Endodermal cell (in vitro differentiated cells): ENCODE data around the gene RS1. TPM values are rescaled to one million over a fixed set of nuclear protein-coding genes. Genes with fewer than 3 reads are reported as not detected.

Experiments
- DNase-seq: peaks from one replicate; pipeline ENCODE4 v3.0.0-alpha.2; 2017
- H3K27ac ChIP-seq: 2 replicates; pipeline ENCODE4 v1.5.1; 2013; ENCODE audit warnings: mild to moderate bottlenecking, low read depth, low read length, moderate library complexity
- H3K27me3 ChIP-seq: 2 replicates; pipeline ENCODE4 v1.6.1; 2013; ENCODE audit warnings: mild to moderate bottlenecking, low read length, moderate library complexity; ENCODE audit not compliant: insufficient read depth, control insufficient read depth, poor library complexity, severe bottlenecking
- H3K36me3 ChIP-seq: 2 replicates; pipeline ENCODE4 v1.7.0; 2013; ENCODE audit warnings: mild to moderate bottlenecking, low read length, moderate library complexity; ENCODE audit not compliant: control insufficient read depth, insufficient read depth
- H3K4me1 ChIP-seq: one replicate; pipeline ENCODE4 v1.7.0; 2013; ENCODE audit warnings: low read length; ENCODE audit not compliant: control insufficient read depth, insufficient read depth
- H3K4me3 ChIP-seq: 2 replicates; pipeline ENCODE4 v1.5.1; 2013; ENCODE audit warnings: mild to moderate bottlenecking, low read length, moderate library complexity
- H3K9ac ChIP-seq: 2 replicates; pipeline ENCODE4 v1.6.1; 2013; ENCODE audit warnings: mild to moderate bottlenecking, low read length, moderate library complexity; ENCODE audit not compliant: poor library complexity, severe bottlenecking; ENCODE audit errors: extremely low read depth
- H3K9me3 ChIP-seq: 2 replicates; pipeline ENCODE4 v1.6.1; 2013; ENCODE audit warnings: mild to moderate bottlenecking, low read length, moderate library complexity; ENCODE audit not compliant: control insufficient read depth
- H3K27ac Mint-ChIP-seq: 2 replicates; pipeline ENCODE4 v1.8.0; 2020; ENCODE audit warnings: mixed read lengths
- H3K27me3 Mint-ChIP-seq: 2 replicates; pipeline ENCODE4 v1.8.0; 2021; ENCODE audit warnings: mild to moderate bottlenecking, mixed read lengths; ENCODE audit not compliant: insufficient read depth
- H3K36me3 Mint-ChIP-seq: 2 replicates; pipeline ENCODE4 v1.8.0; 2020; ENCODE audit warnings: low read depth, mixed read lengths
- H3K4me1 Mint-ChIP-seq: 2 replicates; pipeline ENCODE4 v1.8.0; 2020; ENCODE audit warnings: mixed read lengths
- H3K4me3 Mint-ChIP-seq: 2 replicates; pipeline ENCODE4 v1.8.0; 2020; ENCODE audit warnings: mild to moderate bottlenecking, moderate library complexity, mixed read lengths
- H3K9me3 Mint-ChIP-seq: 2 replicates; pipeline ENCODE4 v1.8.0; 2020; ENCODE audit warnings: mild to moderate bottlenecking, mixed read lengths
- CTCF ChIP-seq: fragments of 200-600 bp; sonication (generic); conservative IDR thresholded peaks from 2 replicates; pipeline ENCODE4 v1.5.0; 2021; ENCODE audit warnings: antibody characterized with exemption, mild to moderate bottlenecking
- WGBS, 2 experiments: methylation state at CpG; one replicate each; pipeline versions ENCODE4 v1.1.5 to v1.1.7; 2013; ENCODE audit warnings: missing lambda C conversion rate in 2 of 2, mixed read lengths in 1 of 2; ENCODE audit not compliant: insufficient coverage in 1 of 2, insufficient read length in 1 of 2; 5-methylcytosine and 5-hydroxymethylcytosine counted together
- total RNA-seq, 2 donors: library from RNA; stranded (reverse); fragmentation: NEBNext Ultra II Directional in 1 of 2; extraction: Animal tissue kit (Norgen Biotek cat#: 25700) in 1 of 2; gene quantifications; 2 replicates in 1 of 2; 3 replicates in 1 of 2; pipeline ENCODE4 v1.2.1, GENCODE V29; 2021

RS1 gene
- total RNA-seq, 2 donors from 2014 or later: not detected

- TF ChIP-seq CTCF: peak; percentile 42
- Mint-ChIP-seq H3K27me3 (no peaks in the 10 kb centered on the region), H3K9me3 (peaks cover 58% of the 10 kb centered on the region)
Measured at GRCh38 chrX:18709833-18710232, 37.9 kb upstream of the RS1 start.

GRCh38 chrX:18707426-18708049 is 35.6 kb upstream of the RS1 start, which contains the start of gene PPEF1:
Gene PPEF1 (plus strand): TSS chrX:18707645. CDS start chrX:18707781, 136 bp downstream.
- H3K4me1 Mint-ChIP-seq: no peaks in the 10 kb centered on the region
- WGBS, 2 experiments: 72 to 89% methylated on average over 2 to 7 of the region's 8 CpGs

More at GRCh38 chrX:18709833-18710232, 37.9 kb upstream of the RS1 start:
- Mint-ChIP-seq H3K27ac (no peak overlapping the region), H3K36me3 (no peaks in the 10 kb centered on the region), H3K4me1 (no peaks in the 10 kb centered on the region), H3K4me3 (no peak overlapping the region)
- no peaks in the 10 kb centered on the region for H3K36me3 ChIP-seq
- H3K27ac ChIP-seq: no peak overlapping the region
- H3K9me3 ChIP-seq: no peaks in the 10 kb centered on the region
- no peaks in the 10 kb centered on the region for H3K27me3 ChIP-seq
- no peak overlapping the region for H3K9ac ChIP-seq
- H3K4me3 ChIP-seq: no peak overlapping the region
- no peak for DNase-seq
- WGBS, 2 experiments: 100% methylated on average over 1 to 2 of the region's 3 CpGs
- no peaks in the 10 kb centered on the region for H3K4me1 ChIP-seq

GRCh38 chrX:18702362-18703195 is 30.7 kb upstream of the RS1 start:
- no peak for DNase-seq
- peaks cover 58% of the 10 kb centered on the region for H3K9me3 Mint-ChIP-seq
- no peak overlapping the region for H3K4me3 Mint-ChIP-seq
- Histone ChIP-seq H3K9me3 (no peaks in the 10 kb centered on the region), H3K4me1 (no peaks in the 10 kb centered on the region), H3K36me3 (no peaks in the 10 kb centered on the region), H3K9ac (no peak overlapping the region), H3K27me3 (no peaks in the 10 kb centered on the region), H3K4me3 (no peak overlapping the region), H3K27ac (no peak overlapping the region)
- 84% methylated on average over 8 of the region's 12 CpGs; no CpG with 5 or more reads in 1 of the 2 experiments for WGBS, 2 experiments
- peaks cover 6% of the 10 kb centered on the region for H3K4me1 Mint-ChIP-seq
- H3K27ac Mint-ChIP-seq: no peak overlapping the region
- TF ChIP-seq CTCF: no peak
- no peaks in the 10 kb centered on the region for H3K27me3 Mint-ChIP-seq
- no peaks in the 10 kb centered on the region for H3K36me3 Mint-ChIP-seq

More at GRCh38 chrX:18707426-18708049, 35.6 kb upstream of the RS1 start, which contains the start of gene PPEF1:
- Histone ChIP-seq H3K9ac (no peak within 1 kb of the TSS), H3K27ac (no peak within 1 kb of the TSS), H3K36me3 (no peaks in the 10 kb centered on the region), H3K9me3 (no peaks in the 10 kb centered on the region), H3K4me1 (no peaks in the 10 kb centered on the region), H3K4me3 (no peak within 1 kb of the TSS), H3K27me3 (no peaks in the 10 kb centered on the region)
- peaks cover 63% of the 10 kb centered on the region for H3K9me3 Mint-ChIP-seq
- H3K27ac Mint-ChIP-seq: no peak within 1 kb of the TSS
- no peaks in the 10 kb centered on the region for H3K36me3 Mint-ChIP-seq
- no peak for DNase-seq
- TF ChIP-seq CTCF: no peak
- H3K4me3 Mint-ChIP-seq: no peak within 1 kb of the TSS
- no peaks in the 10 kb centered on the region for H3K27me3 Mint-ChIP-seq
